ENCODE measurements around the gene SPATA18.

SPATA18 gene

GRCh38 chr4:52045028-52045427 lies 6.1 kb upstream of the SPATA18 start:
- no peak overlapping the region for H3K4me3 ChIP-seq (ENCODE audit: control insufficient read depth, low read depth, low read length)
- TF ChIP-seq CTCF (IDR thresholded peaks at IDR 0.05; ENCODE audit: control insufficient read depth, insufficient read depth, low read depth, low read length, missing control alignments) = no peak
- DNase-seq (ENCODE audit: low read depth) = no peak

DNA sequence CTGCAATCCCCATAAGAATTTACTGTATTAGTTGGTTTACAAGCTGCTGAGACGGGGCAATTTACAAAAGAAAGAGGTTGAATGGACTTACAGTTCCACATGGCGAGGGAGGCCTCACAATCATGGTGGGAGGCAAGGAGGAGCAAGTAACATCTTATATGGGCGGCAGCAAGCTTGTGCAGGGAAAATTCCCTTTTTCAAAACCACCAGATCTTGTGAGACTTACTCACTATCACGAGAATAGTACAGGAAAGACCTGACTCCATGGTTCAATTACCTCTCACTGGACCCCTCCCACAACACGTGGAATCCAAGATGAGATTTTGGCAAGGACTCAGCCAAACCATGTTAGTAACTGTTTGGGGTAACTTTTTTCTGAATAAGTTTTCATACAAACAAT lies 1.8 kb upstream of the SPATA18 start:
- no peak for DNase-seq (ENCODE audit: low read depth)
- no peak overlapping the region for H3K4me3 ChIP-seq (ENCODE audit: control insufficient read depth, low read depth, low read length)
- TF ChIP-seq CTCF (IDR thresholded peaks at IDR 0.05; ENCODE audit: control insufficient read depth, insufficient read depth, low read depth, low read length, missing control alignments) = no peak

- peak overlapping the region; percentile 92 for H3K4me3 ChIP-seq (ENCODE audit: control insufficient read depth, low read depth, low read length)
- TF ChIP-seq CTCF (IDR thresholded peaks at IDR 0.05; ENCODE audit: control insufficient read depth, insufficient read depth, low read depth, low read length, missing control alignments) = no peak
- peak; percentile 67 for DNase-seq (ENCODE audit: low read depth)
Measured at GRCh38 chr4:52051615-52052474, 741 bp downstream of the SPATA18 start.

- no peak for DNase-seq (ENCODE audit: low read depth)
- no peak for TF ChIP-seq CTCF (IDR thresholded peaks at IDR 0.05; ENCODE audit: control insufficient read depth, insufficient read depth, low read depth, low read length, missing control alignments)
- H3K4me3 ChIP-seq (ENCODE audit: control insufficient read depth, low read depth, low read length) = peak overlapping the region; percentile 92
Measured at GRCh38 chr4:52052475-52052780, 1.3 kb downstream of the SPATA18 start.

GRCh38 chr4:52054254-52054653 lies 3.1 kb downstream of the SPATA18 start:
- H3K4me3 ChIP-seq (ENCODE audit: control insufficient read depth, low read depth, low read length) = no peak overlapping the region
- TF ChIP-seq CTCF (IDR thresholded peaks at IDR 0.05; ENCODE audit: control insufficient read depth, insufficient read depth, low read depth, low read length, missing control alignments) = no peak
- DNase-seq (ENCODE audit: low read depth) = no peak

DNA sequence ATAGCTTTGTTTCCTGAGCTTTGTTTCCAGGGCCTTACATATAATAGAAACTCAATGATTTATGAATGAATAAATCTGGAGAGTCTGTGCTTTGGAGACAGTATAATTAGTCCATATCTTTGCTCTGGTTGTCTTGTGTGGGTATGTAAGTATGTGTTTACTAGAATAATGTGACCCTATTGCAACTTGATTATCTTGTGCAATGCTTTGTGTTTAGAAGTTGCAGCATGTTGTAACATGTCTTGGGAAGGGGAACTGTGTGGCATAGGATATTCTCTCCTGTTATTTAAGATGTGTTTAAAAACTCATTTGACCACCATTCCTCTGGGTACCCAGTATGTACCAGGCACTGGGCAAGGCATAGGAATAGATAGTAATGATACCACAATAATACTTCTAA lies 6.1 kb downstream of the SPATA18 start:
- H3K4me3 ChIP-seq (ENCODE audit: control insufficient read depth, low read depth, low read length) = no peak overlapping the region
- no peak for TF ChIP-seq CTCF (IDR thresholded peaks at IDR 0.05; ENCODE audit: control insufficient read depth, insufficient read depth, low read depth, low read length, missing control alignments)
- no peak for DNase-seq (ENCODE audit: low read depth)

All from AG09309 (cell line).